GM19438 (cell line): ENCODE results near the gene ARHGAP42.
"Not testable (repeated sequence)": the region's sequence is repeated elsewhere in the genome, so short reads cannot be mapped to it uniquely, and the experiment has no call there.

ENCODE experiments used
- ATAC-seq: cut with Tn5 transposase; IDR thresholded peaks from one replicate; pipeline ENCODE4 v1.9.1; 2021; ENCODE audit warnings: low read depth; ENCODE audit not compliant: unreplicated experiment

ARHGAP42 gene

DNA sequence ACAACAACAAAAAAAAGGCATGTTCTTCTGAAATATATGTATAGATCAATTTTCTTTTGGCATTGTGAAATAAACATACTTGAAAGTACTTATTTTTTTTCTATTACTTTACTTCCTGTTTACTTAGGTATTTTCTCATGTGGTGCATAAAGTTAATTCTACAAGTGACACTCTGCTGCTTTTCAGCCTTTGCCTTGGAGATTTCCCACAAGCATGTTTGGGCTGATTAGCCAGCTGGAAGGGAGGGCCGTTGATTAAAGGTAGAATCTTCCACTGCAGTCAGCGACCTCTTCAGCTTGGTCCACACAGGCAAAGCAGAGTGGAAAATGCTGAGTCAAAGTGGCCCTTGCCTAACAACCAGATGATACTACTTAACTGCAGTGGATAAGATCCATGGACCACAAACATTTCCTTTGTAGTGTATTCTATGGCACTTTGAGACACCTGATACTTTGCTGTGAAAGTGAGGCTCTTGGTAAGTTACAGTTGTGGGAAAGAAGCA lies 176.0 kb downstream of the ARHGAP42 start:
- ATAC-seq = peak; percentile 76

DNA sequence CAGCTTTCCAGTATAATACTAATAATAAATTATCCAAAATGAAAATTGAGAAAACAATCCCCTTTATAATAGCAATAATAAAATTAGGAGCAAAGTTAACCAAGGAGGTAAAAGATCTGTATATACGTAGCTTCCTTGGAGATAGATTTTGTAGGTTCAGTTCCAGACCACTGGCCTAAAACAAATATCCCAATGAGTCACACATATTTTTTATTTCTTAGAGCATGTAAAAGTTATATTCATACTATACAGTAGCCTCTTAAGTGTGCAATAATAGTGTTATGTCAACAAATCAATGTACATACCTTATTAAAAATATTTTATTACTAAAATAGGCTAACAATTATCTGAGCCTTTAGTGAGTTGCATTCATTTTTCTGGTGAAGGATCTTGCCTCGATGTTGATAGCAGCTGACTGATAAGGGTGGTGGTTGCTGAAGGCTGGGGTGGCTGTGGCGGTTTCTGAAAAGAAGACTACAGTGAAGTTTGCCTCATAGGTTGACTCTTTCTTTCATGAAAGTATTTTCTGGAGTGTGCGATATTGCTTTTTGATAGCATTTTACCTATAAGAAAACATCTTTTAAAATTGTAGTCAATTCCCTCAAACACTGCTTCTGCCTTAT lies 178.5 kb downstream of the ARHGAP42 start:
- no peak for ATAC-seq

DNA sequence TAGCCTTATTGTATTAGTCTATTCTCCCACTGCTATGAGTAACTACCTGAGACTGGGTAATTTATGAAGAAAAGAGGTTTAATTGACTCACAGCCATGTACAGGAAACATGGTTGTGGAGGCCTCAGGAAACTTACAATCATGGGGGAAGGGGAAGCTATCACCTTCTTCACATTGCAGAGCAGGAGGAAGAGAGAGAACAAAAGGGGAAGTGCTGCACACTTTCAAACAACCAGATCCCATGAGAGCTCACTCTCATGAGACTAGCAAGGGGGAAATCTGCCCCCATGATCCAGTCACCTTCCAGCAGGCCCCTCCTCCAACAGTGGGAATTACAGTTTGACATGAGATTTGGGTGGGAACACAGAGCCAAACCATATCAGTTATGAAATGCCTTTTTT lies 179.4 kb downstream of the ARHGAP42 start:
- no peak for ATAC-seq

DNA sequence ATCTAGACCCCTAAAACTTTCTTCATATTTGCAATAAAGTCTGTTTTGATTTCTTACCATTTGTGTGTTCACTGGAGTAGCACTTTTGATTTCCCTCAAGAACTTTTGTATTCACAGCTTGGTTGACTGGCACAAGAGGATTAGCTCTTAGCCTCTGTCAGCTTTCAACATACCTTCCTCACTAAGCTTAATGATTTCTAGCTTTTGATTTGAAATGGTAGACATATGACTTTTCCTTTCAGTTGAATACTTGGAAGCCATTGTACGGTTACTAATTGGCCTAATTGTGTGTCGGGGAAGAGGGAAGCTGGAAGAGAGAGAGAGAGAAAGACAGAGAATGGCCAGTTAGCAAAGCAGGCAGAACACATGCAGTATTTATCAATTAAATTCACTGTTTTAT lies 180.5 kb downstream of the ARHGAP42 start:
- no peak for ATAC-seq

DNA sequence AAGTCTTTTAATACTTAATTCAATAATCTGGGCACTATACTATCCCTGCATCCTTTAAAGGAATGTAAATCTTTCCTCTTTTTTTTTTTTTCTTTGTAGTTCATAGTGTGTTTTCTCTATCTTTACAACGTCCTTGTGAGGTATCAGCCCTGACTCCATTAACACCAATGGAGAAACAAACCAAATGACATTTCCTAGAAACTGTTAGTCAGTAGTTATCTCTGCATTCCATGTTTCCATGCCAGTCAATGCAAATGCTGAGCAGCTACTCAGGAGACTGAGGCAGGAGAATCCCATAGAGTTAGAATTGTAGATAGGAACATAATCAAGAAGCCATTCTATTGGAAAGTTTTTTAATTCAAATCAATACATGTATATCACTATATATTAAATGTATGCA lies 182.2 kb downstream of the ARHGAP42 start:
- no peak for ATAC-seq

DNA sequence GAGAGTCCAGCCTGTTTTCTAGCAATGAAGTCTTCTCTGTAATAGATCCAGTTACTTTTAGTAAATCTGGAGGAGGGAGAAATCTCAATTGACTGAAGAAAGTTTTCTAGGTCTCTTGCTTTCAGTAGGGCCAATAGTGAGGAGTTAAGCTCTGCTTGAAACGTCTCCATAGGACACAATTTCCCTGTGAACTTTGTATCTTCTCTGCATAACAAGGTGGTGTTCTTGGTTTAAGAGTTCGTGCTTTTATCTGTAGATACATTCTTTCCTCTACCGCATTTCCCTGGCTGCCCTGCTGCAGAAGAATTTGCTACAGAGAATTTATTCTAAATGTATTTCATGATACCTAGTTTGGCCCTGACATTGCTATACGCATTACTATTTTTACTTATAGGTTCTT lies 183.1 kb downstream of the ARHGAP42 start:
- ATAC-seq = no peak

DNA sequence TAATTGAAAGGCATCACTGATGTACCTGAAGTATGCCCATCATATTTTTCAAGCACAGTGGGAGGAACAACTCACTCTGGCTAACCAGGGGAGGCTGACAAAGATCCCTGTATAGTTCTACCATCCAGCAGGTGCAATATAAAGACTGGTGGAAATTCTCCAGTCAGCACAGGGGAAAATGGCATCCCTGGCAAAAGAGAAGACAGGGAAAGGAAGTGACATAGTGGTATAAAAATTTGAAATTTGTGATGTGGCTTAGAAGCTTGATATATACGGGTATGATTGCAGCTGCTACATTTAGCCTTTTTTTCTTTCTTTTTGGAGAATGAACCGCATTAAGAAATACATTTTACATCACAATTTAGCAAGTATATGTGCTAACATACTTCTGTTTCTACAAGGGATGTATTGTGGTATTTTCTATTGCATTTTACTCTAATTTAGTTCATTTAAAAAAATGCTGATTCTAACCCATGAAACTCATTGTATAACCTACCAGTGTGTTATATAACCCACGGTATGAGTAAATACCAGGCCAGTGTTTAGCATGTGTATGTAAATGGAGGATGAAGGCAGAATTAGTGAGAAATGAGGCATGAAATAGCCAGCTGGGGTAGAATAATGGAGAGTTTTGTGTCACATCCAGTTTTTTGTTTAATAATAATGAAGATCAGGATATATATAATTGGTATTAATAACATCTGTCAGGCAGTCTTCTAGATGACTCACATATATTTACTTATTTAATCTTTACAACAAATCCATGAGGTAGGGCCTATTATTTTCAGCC lies 186.1 kb downstream of the ARHGAP42 start:
- no peak for ATAC-seq

DNA sequence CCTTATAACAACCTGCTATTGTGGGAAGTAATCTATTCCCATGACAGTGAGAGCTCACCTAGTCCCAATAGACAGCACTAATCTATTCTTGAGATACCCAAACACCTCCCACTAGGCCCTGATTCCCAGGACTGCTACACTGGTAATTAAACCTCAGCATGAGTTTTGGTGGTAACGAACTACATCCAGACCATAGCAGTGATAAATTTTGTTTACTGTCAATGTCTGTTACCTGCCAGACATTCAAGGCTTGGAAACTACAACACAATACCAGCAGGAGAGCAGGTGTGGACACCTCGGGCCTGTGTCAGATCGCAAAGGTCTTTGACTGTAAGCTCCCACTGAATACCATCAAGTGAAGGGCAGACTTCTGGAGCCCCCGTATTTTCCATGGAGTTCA lies 187.1 kb downstream of the ARHGAP42 start:
- no peak for ATAC-seq

DNA sequence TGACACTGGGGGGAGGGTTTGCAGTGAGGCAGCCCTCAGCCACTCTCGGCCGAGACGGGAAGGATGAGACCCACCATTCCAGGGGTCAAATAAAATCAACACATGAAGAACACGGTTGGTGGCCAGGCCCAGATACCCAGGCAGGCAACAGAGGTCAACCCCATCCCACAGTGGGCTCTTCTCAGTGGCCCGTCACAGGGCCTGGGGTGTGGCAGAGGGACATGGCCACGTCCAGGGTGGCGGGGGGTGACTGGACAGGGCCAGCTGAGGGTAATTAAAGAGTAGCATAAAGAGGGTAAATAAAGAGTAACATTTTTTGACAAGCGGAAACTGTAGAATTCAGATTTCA lies 188.4 kb downstream of the ARHGAP42 start:
- ATAC-seq = no peak

DNA sequence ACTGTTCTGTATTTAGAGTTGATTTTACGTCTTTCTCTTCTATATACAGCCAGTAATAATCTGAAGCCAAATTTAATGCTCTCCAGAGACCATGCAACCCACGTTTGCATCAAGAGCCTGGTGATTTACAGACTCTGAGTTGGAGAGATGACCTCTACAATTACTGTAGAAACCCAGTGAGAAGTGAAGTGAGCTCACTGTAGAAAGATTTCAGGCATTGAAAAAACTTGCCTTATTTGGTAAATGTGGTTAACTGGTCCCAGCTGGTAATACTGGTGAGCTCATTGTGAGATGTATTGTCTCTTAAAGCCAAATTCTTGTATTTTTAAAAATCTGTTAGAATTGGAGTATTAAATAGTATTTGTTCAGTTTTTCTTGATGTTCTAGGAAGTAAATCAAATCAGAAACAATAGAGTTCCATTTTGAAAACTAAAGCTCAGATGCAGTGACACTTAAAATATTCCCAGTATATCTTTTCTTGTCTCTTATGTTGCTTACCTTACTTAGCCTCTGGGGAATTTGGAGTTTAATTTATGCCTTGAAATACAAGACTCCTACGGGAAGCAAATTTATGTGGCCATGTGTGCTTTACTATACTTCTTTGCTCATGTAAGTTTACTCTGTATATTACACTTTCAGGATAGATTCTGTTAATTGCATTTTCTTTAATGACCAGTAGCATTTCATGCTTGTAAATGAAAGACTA lies 189.9 kb downstream of the ARHGAP42 start:
- ATAC-seq = no peak

DNA sequence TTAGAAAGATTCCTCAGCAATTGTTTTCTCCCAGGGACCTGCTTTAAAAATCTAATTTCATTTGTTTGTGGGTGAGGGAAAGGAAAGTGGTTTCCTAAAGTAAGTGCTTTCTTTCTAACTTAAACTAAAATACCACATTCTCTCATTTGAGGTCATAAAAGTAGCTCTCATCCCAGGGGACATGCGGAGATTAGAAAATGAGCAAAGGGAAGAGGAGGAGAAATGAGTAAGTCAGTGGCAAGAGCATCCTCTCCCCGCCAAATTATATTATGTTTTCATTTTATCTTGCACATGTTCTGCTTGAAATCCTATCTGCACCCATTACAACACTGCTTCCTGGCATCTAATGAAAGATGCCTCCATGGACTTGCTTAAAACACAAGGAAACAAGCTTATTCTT lies 191.4 kb downstream of the ARHGAP42 start:
- no peak for ATAC-seq

DNA sequence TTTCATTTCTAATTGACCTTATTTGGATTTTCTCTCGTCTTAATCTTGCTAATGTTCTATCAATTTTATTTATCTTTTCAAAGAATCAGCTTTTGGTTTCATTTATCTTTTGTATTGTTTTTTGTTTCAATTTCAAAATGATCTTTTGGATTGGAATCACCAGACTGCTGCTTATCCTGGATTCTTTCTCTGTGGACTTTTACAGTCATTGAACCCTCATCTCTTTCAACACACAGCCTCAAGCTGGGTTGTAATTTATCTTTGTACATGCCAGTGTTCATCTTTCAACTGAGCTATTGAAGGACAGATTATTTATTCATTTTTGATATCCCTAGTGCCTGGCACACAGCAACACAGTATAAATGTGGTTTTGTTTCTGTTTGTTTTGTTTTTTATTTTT lies 195.9 kb downstream of the ARHGAP42 start:
- ATAC-seq = no peak

DNA sequence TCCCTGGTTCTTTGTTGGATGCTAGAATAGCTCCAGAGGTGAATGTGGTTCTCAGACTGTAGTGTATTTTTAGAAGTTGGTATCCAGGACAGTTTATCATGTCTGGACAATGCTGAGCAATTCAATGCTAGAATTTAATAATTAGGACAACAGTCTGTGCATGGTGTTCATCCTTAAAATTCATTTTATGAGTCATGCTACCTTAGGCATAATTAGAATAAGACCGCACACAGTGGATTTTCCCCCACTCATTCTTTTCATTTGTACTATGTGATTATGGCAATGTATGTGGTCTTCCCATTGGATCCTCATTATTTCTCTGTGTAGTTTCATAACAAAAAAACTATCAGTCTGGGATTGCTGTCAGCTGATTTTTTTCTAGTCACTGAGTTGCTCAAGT lies 196.7 kb downstream of the ARHGAP42 start:
- ATAC-seq = no peak

DNA sequence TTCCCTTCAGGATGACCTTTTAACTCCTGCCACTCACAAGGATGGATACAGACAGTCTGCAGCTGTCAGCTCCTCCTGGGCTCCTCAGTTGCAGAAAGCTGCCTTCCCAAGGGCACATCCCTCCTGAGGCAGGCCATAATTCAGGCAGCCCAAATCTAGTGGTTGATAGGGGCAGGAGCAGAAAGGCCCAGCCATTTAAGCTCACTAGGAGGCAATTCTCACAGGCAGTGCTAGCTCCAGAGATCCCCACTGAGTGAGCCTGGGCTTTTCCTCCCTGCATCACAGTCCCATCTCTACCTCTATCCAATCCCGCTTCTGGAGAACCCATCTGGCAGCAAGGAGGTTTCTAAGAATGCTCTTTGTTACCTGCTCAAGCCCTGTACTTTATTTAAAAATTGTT lies 200.6 kb downstream of the ARHGAP42 start:
- no peak for ATAC-seq

DNA sequence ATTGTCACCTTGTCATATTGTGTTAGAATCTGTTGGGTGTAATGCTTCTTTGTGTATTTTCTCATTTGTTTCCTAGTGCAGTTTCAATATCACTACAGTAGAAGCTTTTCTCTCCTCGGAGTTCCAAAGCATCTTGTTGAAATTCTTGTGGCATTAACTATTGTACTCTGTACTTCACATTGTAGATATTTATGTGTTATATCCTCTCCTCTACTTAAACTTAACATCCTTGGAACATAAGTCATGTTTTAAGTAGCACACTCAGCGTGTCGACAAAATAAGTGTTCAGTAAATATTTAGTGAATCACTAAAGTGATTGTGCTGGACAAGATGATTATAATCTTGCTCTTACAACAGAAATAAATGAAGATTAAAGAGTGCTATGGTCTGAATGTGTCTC lies 201.7 kb downstream of the ARHGAP42 start:
- no peak for ATAC-seq

DNA sequence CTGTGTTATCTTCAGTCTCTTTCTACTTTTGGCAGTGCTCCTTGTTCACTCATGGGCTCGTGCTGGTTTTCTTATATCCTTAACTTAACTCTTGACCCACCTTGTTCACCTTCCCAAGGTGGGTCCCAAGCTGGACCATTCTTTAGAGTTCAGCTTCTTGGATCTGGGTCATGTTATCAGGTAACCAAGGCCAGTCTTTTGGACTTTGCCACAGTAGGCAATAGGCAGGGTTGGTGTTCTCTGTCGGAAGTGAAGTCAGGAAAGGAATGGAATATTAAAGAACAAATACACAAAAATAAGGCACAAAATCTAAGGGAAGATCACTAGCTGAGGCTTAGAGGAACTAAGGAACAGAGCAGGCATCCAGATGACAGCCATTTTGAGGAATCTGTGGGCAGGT lies 202.7 kb downstream of the ARHGAP42 start:
- no peak for ATAC-seq

DNA sequence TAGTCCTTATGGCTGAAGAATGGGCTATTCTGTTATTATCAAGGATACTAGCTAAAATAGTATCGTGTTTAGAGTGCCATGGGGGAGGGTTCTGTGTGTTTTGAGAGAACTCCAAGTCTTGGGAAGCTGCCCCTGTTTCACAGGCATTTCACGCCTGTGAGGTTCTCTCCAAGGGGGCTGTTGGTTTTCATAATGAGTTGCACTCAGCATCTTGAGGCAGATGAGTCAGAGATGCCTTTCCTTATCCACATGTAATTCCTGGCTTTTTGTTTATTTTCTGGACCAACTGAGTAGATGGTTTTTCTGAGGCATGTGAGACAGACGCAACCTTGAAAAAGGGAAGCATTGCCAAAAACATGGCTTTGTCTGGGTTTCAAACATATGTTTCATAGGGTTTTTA lies 203.7 kb downstream of the ARHGAP42 start:
- no peak for ATAC-seq

DNA sequence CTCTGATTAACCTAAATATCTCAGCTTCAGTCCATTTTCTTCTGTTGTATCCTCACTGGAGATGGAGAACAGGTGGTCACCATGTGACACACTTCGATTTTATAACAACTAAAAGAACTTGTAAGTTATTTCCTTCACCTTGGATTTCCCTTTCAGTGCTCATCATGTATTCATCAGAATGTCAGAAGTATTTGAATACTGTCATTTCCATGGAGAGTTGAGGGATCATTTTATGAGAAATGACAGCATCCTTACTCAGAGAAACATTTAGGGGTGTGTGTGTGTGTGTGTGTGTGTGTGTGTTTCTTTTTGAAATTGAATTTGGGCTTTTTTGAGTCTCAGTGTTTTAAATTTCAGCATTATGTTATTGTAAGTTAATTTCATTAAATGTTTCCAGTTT lies 205.8 kb downstream of the ARHGAP42 start:
- no peak for ATAC-seq

DNA sequence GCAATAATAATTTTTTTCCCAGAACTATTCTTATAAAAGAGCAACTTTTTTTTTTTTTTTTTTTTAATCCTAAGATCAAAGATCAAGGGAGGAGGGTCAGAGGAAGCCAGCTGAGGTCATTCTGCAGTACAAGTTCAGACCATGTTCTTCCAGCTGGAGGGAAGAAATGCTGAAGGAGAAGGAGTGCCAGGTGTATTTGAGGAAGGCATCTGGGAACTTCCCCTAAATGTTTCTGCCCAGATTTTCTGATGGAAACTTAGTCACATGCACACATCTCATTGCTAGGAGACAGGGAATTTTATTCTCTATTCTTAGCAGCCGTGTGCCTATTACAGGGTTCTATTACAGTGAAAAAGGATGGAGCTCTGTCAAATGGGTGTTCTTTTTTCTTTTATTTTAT lies 208.4 kb downstream of the ARHGAP42 start:
- ATAC-seq = no peak

DNA sequence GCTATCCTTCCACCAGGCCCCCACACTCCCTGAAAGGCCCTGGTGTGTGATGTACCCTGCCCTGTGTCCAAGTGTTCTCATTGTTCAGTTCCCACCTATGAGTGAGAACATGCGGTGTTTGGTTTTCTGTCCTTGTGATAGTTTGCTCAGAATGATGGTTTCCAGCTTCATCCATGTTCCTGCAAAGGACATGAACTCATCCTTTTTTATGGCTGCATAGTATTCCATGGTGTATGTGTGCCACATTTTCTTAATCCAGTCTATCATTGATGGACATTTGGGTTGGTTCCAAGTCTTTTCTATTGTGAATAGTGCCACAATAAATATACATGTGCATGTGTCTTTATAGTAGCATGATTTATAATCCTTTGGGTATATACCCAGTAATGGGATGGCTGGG lies 208.9 kb downstream of the ARHGAP42 start:
- not testable (repeated sequence) for ATAC-seq

DNA sequence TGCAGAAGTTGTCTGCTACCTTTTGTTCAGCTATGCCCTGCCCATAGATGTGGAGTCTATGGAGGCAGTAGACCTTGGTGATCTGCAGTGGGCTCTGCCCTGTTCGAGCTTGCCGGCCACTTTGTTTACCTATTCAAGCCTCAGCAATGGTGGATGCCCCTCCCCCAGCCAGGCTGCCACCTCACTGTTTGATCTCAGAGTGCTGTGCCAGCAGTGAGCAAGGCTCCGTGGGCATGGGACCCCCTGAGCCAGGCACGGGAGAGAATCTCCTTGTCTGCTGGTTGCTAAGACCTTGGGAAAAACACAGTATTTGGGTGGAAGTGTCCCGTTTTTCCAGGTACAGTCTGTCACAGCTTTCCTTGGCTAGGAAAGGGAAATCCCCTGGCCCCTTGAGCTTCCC lies 214.4 kb downstream of the ARHGAP42 start:
- ATAC-seq = not testable (repeated sequence)
